CD4-positive, alpha-beta T cell treated with Interleukin-15 for 4 hours (primary cell): Measurements from ENCODE around the gene TMEM63B.
"Not testable (repeated sequence)": the region's sequence is repeated elsewhere in the genome, so short reads cannot be mapped to it uniquely, and the experiment has no call there.

Source experiments
- DNase-seq: peaks from one replicate; pipeline ENCODE4 v3.0.0-alpha.2; 2020; ENCODE audit warnings: low spot score

Gene TMEM63B

DNA sequence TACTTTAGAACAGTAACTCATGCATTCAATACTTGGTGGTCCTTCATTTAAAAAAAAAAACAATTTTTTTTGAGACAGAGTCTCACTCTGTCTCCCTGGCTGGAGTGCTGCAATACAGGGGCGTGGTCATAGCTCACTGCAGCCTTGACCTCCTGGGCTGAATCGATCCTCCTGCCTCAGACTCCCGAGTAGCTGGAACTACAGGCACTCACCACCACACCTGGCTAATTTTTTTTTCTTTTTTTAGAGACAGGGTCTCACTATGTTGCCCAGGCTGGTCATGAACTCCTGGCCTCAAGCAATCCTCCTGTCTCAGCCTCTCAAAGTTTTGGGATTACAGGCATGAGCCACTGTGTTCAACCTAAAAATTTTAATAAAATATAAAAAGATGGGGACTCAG, 17.2 kb downstream of the TMEM63B start:
- DNase-seq: not testable (repeated sequence)

DNA sequence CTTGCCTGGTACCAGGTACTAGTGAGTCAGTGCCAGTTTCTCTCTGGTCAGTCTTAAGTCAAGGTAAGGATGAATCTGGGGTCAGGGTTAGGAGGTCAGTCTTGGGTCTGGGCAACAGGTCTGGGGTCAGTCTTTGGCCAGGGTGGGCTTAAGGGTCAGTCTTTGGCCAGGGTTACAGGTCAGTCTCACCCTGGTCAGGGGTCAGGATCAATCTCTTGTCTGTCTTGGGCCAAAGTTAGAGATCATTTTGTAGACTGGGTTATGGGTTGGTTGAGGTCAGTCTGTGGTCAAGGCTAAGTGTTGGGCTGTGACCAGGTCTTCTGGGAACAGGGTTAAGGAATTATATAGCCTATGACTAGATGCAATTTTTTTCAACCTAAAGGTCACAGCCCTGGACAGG, 18.5 kb downstream of the TMEM63B start:
- DNase-seq: no peak

DNA sequence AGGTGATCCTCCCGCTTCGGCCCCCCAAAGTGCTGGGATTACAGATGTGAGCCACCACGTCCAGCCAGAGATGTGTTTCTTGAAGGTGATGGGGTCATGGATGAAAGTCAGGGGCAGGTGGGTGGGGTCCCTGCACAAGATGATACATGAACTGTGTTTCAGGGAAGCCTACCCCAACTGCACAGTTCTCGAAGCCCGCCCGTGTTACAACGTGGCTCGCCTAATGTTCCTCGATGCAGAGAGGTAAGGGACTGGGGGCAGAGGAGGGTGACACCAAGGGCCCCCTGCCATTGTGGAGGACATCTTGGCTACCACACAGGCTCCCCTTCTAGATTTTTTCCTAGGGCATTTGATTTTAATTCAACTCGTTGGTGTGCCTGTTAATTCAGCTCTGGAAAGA, 19.3 kb downstream of the TMEM63B start:
- DNase-seq: no peak

DNA sequence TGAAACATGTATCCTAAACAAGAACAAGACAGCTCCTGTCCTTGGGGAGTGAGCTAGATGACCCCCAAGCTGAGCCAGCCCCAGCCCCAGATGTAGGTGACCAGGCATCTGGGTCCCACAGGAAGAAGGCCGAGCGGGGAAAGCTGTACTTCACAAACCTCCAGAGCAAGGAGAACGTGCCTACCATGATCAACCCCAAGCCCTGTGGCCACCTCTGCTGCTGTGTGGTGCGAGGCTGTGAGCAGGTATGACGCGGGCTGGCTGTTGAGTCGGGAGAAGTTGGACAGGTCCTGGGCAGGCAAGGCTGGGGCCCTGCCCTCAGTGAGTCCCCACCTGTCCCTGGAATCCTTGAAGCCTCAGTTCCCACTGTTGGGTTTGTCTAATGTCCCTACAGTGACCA, 19.9 kb downstream of the TMEM63B start:
- no peak for DNase-seq

DNA sequence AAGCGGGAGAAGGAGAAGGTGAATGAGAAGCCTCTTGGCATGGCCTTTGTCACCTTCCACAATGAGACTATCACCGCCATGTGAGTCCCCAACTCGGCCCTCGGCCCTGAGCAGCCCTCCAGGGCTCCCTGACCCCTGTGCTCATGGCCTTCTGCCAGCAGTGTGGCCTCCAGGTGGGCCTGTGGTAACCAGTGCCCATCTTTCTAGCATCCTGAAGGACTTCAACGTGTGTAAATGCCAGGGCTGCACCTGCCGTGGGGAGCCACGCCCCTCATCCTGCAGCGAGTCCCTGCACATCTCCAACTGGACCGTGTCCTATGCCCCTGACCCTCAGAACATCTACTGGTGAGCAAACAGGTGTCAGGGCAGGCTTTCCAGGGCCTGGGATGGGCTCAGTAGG, 21.0 kb downstream of the TMEM63B start:
- DNase-seq: no peak

DNA sequence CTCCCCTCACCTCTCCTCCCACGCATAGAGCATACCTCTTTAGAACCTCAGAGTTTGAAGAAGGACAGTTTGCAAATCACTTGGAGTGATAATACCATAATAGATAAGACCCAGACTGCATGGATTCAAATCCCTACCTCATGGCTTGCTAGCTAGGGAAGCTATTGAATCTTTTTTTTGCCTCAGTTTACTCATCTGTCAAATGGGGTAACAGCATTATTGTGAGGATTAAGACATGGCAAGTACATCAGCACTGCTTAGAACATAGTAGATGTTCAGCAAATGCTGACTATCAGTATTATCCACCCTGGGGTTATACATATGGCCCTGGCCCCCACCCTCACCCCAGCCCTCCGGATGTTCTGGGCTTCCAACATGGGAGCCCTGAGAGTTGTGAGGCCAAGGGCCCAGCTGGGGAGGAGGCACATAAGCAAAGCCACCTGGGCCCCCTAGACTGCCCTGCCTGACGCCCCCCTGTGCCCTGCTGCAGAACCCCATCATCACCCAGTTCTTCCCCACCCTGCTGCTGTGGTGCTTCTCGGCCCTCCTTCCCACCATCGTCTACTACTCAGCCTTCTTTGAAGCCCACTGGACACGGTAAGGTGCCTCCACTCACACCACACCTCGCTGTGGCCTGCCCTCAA, 22.1 kb downstream of the TMEM63B start:
- DNase-seq: no peak

DNA sequence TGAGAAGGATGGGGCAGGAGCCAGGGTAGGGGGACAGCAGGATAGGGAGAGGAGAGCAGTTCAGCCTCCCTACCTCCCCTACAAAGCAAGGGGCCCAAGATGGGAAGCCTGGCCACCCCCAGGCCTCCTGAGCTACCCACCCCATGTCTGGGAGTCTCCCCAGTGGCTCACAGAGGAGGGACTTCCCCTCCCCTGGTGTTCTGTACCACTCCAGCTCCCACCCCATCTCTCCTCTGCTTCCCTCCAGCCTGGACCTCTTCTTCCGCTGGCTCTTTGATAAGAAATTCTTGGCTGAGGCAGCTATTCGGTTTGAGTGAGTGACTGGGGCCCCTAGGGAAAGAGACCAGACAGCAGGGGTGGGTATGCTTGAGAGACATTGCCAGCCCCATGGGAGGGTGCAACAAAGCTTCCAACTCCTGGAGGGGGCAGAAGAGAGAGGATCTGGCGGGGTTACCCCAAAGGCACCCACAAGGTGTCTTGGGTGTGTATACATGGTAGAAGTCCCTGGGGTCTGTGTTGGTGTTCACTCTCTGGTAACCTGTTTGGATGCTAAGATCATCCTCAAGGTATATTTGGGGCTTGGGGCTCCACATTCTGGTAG, 23.1 kb downstream of the TMEM63B start:
- no peak for DNase-seq

DNA sequence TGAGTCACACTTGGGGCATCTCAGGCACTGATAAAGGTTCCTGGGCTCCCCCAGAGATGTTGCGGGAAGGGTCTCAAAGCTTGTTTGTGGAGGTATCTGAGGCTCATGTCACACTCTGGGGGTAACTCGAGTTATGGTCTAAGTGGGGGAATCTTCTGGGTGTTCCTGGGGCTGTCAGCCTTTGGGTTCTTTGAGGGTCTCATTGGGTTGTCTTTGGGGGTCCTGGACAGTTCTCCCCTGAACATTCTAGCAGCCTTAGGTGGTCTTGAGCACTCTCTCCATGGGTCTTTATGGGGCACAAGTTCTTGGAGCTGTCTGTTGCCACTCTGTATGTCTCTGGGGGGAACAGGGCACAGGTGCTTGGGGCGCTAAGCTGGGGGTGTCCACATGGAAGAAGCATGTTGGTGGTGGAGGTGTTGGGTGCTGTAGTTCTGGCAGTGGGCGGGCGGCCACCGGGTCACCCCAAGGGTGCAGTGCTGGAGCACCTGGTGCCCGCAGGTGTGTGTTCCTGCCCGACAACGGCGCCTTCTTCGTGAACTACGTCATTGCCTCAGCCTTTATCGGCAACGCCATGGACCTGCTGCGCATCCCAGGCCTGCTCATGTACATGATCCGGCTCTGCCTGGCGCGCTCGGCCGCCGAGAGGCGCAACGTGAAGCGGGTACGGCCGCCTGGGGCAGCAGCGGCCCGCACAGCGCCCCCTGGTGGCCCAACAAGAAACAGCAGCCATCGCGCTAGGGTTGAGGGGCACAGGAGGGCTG, 24.2 kb downstream of the TMEM63B start:
- DNase-seq: peak; percentile 77

DNA sequence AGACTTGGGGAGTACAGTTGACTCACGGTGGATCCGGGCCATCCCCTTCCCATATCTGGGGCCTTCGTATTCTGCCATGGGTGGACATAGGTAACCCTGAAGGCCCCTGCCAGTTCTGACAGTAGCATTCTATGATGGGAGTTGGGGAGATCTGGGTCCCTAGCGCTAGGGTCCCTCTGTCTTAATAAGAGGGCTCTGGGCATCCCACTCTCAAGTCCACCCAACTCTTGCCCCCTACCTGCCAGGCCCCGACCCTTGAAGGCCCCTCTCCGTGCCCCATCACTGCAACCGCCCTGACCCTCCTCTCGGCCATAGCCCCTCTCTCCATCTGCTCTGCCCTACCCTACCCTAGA, 24.7 kb downstream of the TMEM63B start:
- no peak for DNase-seq

DNA sequence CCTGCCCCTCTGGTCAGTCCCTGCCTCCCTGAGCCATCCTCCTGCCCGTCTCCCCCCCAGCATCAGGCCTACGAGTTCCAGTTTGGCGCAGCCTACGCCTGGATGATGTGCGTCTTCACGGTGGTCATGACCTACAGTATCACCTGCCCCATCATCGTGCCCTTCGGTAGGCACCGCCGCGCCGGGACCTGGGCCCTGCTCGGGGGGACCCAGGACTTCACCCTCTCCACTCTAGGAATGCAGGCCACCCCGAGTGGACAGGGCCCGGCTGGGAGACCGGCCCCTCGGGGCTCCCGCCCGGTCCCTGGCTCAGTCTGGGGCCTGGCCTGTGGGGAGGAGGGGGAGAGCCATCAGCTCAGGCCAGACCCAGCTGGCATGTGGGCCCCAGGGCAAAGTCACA, 25.2 kb downstream of the TMEM63B start:
- DNase-seq: no peak

DNA sequence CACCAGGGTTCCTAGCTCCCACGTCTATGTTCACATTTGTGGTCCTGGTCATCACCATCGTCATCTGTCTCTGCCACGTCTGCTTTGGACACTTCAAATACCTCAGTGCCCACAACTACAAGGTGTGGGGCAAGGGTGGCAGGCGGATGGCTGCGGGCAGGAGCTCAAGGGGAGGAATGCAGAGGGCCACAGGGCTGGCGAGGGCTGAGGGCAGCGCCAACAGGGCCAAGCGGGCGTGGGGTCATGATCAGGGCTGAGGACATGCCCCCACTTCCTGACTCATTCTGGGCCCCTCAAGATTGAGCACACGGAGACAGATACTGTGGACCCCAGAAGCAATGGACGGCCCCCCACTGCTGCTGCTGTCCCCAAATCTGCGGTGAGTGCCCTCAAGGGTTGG, 26.7 kb downstream of the TMEM63B start:
- no peak for DNase-seq

DNA sequence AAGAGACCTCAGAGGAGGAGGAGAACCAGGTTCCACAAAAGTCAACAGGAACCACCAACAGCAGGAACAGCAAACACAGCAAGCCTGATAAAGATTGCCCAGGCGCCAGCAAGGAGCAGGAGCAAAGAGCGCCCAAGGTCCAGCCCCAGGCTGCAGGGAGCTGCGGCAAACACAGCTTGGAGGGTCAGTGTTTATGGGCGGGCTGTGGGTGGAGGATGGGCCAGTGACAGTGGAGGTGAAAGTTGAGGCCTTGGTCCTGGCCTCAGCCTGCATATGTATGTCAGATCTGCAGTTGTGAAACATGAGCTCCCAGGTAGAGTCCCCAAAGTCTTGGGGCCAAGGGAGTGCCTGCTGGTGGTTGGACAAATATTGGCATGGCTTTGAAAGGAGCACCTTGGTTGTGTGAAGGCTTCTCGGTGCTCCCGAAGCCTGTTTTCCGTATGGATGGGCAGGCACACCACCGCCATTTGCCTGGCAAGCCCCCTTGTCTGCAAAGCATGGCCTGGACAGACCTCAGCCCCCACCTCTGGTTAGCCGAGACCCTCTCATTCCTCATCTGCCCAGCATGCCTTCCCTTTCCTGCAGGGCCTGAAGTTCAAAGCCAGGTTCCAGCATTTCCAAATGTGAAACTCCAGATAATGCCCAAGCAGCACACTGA, 29.3 kb downstream of the TMEM63B start:
- DNase-seq: no peak

DNA sequence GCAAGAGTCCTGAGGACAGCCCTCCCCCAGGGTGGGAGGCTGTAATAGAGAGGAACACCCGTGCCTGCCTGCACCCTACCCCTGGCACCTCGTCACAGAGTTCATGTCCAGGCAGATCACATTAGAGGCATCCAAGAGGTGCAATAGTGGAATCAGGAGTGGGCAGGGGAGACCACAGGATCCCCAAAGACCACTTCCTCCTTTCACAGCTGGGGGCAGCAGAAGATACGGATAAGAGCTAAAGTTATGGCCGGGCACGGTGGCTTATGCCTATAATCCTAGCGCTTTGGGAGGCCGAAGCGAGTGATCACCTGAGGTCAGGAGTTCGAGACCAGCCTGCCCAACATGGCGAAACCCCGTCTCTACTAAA, 29.8 kb downstream of the TMEM63B start:
- no peak for DNase-seq

DNA sequence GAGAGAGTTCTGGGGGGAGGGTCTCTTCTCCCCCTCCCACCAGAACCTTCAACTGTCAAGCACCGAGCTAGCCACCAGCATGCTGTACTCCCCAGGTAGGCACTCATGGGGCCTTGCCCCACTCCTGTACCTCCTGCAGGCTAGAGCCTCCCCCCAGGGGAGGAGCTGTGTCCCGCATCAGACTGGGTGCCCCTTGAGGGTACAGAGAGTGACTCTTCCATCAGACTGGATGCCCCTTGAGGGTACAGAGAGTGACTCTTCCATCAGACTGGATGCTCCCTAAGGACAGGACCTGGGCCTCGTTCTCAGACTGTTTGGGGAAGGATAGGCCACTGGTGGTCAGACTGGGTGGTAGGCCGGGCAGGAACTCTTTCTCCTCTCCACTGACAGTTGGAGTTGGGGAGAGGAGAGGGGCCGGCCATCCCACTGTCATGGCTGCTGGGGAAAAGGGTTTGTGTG, 31.4 kb downstream of the TMEM63B start, which contains the start of gene CAPN11:
TSS of gene CAPN11 (plus strand) at position 51 of the 459 bp plus-strand sequence. CDS start at position 80, 29 bp downstream.
- DNase-seq: no peak

DNA sequence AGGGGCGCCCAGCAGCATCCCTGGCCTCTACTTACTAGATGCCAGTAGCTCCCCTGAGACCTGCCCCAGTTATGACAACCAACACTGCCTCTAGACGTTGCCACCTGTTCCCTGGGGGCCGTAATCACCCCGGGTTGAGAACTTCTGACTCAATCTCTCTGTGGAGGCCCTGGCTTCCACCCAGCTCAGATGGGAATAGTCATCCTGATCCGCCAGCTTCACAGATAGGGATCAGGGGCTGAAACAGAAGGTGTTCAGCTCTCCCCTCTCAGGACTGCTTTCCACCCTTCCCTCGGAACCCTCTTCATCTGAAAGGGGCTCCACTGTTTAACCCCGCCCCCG, 34.6 kb downstream of the TMEM63B start:
- DNase-seq: no peak

DNA sequence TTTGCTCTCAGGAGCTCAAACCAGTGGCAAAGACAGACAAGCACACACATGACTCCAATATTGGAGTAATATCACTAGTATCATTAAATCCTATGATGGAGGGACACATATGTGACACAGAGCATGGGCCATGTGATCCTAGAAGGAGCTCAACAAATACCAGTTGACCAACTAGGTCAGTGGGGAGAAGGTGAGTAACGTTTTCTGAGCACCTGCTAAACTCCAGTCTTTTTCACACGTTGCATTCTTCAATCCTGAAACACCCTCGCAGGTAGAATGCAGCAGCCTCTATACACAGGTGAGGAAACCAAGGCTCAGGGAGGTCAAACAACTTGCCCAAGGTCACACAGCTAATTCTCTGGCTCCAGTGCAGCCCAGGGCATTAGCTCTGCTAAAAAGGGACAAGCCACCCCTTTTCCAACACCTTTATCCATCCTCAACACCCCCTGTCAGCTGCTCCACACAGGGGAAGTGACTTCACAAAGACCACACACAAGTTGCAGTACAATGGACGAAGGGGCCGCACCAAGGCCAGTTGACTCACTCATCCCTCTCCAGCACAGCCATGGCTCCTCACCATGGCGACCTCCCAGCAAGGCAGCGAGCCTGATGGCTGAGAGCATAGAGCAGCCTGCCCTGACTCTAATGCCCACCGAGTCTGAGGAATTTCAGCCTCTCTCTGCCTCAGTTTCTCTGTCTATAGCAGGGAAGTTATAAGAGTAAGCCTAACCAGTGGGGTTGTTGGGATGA, 35.7 kb downstream of the TMEM63B start:
- no peak for DNase-seq

DNA sequence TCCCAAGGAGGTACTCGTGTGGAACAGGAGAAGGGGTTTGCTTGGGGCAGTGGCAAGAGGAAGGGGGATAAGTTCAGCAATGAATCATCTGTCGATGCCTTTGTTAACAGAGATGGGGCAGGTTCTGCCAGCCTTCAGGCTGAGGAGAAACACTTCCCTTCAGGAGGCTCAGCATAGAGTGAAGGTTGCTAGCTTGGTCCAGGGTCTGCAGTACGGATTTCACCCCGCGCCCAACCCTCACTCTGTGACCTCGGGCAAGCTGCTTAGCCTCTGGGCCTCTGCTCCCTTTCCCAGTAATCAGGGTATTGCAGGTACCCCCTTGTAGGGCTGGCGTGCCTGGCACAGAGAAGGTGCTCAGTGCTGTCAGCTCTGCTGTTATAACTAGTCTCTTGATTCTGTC, 38.8 kb downstream of the TMEM63B start:
- no peak for DNase-seq

DNA sequence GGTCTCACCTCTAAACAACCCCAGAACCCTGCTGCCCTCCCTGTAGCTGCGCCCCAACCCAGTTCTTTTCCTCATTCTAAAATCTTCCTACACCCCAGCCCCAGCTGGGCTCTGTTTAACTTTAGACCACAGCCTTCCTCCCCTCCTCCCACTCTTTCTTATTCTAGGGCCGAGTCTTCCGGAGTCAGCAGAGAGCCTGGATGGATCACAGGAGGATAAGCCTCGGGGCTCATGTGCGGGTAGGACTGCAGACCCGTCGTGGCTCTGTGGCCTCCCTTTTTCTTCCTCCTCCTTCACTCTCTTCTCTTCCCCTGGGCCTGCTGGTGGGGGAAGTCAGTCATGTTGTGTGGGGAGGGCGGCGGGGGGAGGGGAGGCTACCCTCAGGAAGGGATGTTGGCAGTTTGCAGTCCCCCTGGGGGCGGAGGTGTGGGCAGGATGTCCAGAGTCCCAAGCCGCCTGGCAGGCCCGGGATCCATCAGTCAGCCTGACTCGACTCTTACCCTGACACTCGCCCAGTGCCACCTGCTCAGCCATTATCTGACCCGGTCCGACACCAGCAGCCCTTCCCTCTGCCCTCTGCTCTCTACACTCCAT, 39.3 kb downstream of the TMEM63B start:
- no peak for DNase-seq

DNA sequence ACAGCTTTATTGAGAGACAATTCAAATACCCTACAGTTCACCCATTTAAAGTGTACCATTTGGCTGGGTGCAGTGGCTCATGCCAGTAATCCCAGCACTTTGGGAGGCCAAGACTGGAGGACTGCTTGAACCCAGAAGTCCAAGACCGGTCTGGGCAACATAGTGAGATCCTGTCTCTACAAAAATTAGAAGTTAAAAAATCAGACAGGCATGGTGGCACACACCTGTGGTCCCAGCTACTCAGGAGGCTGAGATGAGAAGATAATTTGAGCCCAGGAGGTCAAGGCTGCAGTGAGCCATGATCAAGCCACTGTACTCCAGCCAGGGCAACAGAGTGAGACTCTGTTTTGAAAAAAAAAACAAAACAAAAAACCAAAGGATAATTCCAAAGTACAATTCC, 40.2 kb downstream of the TMEM63B start:
- DNase-seq: no peak

DNA sequence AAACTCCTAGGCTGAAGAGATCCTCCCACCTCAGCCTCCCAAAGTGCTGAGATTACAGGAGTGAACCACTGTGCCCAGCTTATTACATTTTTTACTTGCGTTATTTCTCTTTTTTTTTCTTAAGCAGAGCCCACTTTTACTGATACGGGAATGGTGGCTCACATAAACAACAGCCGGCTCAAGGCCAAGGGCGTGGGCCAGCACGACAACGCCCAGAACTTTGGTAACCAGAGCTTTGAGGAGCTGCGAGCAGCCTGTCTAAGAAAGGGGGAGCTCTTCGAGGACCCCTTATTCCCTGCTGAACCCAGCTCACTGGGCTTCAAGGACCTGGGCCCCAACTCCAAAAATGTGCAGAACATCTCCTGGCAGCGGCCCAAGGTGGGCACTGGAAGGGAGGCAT, 41.8 kb downstream of the TMEM63B start:
- DNase-seq: no peak

DNA sequence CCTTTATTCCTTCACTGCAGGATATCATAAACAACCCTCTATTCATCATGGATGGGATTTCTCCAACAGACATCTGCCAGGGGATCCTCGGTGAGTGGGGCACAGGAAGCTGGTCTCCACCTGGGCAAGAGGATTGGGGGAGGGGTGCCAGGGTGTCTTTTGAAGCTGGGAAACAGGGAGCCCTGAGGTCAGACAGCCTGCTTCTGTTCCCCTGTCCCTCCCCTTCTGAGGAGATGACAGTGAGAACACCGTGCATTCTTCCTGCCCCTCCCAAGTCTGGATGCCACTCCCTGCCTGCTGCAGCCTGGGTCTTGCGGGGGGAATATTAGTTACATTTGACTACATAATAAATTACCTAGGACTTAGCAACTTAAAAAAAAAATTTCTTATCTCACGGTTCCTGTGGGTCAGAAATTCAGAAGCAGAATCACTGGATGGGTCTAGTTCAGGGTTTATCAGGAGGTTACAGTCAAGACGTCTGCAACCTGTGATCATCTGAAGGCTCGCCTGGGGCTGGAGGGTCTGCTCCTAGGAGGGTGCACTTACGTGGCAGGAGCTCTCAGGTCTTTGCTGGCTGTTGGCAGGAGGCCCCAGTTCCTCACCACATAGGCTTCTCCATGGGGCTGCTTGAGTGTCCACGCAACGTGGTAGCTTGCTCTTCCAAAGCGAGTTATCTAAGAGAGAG, 42.7 kb downstream of the TMEM63B start:
- DNase-seq: no peak
